ENCODE results near the gene CLEC7A.

Gene CLEC7A

DNA sequence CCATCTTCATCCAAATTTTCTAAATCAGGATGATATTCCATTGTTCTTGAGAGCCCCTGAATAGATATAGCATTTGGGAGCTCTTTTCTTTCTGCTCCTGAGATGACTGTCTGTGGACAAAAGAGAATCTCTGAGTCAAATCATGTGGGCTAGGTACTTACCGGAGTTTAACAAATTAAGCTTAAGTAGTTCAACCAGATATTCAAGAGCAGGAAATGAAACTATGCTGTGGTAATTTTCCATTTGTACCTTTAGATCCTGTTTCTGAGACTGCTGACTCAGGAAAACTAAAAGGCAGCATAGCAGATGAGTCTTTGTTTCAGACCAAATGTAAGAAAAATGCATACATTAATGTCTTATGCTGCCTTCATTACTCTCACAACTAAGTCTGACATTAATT, at the start of gene CLEC7A:
Gene CLEC7A, minus strand, starts transcription at position 158 of the 400 bp plus-strand sequence. Its CDS starts 117 bp downstream, at position 41.
- no peak for DNase-seq

DNA sequence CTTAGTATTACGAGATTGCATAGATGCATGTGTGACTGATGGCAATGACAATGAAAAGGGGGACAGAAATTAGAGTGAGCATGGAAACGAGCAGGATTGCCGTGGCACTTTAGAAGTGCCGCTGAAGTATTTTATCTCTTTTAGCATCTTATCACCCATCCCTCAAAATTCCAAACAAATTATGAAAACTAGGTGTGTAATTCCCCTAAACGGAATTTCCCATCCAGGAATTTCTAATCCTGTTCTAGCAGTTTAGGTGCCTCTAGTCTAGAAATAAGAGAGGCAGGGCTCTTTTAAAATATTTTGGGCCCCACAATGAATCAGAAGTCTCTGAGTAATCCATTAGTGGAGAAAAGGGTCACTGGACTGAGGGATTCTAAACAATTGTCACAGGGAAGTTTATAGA, 49.8 kb upstream of the CLEC7A start:
- DNase-seq, result no peak

DNA sequence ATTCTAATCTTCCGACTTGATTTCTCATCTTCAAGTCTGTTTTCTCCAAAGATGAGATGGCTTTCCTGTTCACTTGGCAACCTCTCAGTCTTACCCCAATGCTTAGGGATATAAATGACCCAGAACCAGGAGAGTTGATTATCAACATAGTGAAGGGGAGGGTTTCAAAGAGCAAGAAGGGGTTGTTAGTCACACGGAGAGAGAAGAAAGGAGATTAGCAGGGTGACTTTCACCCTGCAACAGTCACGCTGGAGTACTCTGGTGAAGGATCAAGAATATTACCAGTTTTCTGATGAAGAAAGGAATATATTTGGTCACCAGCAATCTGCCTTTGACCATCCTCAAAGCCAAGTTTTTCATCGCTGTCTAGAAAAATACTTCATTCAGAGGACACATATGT, 48.8 kb upstream of the CLEC7A start, which contains the start of gene TMEM52B:
Gene TMEM52B, plus strand, starts transcription at position 212 of the 400 bp plus-strand sequence. CDS start 543 bp downstream, outside the sequence.
- DNase-seq, result no peak

DNA sequence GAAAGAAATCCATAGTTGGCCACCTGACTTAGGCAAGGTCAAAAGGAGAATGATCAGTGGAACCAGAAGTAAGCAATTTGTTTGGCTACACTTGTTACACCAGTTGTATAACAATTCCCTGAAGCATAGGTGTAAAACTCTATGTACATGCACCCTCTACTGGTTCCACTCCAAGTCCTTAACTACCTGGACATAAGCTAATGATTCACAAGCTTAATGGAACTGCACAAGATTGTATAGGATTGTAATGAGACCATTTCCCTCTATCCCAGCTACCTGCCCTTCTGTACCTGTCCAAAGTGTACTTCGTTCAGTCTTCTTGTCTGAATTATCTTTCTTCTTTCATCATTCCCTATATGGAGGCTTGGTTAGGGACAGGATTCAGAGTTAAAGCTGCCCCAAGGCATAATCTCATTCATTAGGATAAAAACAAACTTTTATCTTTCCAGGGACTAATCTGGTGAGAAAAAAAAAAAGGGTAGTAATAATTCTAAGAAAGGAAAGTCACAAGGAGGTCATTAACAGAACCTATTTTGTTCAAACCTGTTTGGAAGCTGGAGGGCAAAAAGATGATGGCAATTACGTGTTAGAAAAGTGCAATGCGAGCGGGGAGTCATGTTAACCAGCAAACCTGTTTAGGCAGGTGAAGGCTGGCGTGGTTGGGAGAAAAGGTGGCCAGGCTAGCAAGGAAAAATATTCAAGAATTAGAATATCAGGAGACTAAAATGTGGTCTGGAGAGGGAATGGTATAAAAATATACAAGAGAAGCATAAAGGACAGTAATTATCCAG, 46.0 kb upstream of the CLEC7A start:
- DNase-seq, result no peak

DNA sequence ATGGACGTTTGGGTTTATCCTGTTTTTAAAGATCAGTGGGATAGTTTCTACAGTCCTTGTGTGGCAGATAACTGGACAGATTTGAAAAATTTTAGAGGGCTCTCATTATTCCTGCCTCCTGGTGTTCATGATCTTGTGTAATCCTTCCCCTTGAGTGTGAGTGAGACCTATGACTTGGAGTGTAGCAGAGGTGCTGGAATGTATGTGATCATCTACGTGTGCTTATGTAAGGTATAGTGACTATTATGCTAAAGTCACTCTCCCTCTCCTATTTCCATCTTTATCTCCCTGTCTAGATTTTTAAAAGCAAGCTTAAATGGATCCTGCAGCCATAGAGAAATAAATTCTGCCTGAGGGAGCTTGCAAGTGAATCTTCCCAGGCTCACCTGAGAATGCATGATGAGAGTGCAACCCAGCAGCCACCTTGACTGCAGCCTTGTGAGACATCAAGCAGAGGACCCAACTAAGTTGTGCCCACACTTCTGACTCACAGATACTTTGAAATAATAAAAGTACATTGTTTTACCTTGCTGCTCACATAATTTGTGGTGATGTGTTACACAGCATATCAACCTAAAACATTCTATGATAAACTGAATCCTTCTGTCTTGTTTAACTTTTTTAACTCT, 45.1 kb upstream of the CLEC7A start:
- no peak for DNase-seq

DNA sequence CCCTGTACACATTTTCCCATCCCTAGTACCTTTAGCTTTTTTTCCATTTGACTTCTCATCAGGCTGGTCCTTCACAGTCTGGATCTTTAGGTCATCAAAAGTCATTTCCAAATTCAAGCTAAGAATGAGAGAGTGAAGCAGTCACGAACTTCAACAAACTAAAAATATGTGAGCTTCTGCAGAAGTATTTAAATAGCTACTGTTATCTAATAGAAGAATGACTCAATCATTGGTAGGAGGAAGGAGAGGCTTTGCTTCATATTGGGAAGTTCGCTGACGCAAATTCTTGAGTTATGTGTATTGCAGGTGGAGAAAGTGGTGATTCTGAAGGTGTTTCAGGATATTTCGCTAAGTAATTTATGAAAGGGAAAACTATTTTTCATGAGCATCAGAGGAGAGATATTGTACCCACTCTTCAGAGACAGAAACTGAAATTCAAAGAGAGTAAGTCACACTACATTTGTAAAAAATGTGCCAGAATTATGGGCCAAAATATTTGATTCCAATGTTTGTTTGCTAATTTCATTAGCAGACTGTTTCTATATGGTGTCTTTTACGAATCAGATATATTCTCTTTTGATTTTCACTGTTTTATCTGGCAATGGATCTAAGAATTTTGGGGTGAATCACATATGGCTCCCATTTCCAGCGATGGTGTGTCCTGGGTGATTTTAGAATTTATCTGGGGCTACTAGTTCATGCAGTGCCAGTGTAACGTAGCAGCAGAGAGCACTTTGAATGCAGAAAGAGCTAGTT, 42.2 kb upstream of the CLEC7A start, which contains the start of gene OLR1:
Gene OLR1, minus strand, starts transcription at position 160 of the 756 bp plus-strand sequence. Its CDS starts 55 bp downstream, at position 105.
- DNase-seq, result no peak

DNA sequence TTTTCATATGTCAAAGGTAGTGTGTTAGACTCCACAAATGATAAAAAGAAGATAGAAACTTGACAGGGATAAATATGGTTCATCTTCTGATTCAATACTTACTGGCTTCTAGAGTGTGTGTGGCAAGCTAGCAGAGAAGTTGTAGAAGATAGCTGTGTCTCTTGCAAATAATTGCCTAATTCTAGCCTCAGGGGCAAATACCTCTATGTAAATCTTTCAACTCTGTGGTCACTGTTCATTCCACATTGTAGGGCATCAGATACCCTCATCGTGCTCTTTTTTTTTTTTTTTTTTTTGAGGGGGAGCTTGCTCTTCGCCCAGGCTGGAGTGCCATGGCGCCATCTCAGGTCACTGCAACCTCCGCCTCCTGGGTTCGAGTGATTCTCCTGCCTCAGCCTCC, 40.2 kb upstream of the CLEC7A start:
- no peak for DNase-seq

DNA sequence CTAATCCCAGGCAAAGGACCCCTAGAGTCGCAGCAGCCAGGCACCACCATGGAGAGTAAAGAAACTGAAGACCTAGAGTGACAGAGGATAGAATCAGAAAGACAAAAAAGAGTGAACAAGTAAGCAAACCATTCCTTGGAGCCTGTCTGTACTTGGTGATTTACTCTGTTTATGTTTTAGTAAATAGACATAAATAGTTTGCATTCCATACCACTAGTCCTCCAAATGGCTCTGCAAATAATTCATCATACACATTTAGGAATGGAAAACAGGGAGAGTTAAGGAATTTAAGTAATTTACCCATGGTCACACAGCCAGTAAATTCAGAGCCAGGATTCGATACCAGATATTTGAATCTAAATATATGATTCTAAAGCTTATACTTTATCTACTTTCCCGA, 39.1 kb upstream of the CLEC7A start:
- no peak for DNase-seq

DNA sequence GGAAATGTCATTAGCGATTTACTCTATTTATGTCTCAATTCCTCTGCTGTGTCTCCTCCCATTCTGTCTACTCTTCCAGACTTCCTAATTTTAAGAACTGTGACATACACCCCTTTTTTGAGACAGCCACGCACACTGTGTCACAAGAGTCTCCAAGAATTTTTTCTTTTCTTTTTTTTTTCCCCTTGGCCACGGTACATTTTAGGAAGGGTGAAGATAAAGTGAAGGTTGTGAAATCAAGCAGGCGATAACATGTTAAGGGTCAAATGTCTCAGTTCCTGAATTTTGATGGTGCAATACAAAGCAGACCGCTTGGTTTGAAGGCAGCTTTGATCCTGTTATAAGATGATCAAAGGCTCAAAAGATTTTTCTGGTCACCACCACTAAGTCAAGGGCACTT, 37.6 kb upstream of the CLEC7A start:
- DNase-seq, result no peak

DNA sequence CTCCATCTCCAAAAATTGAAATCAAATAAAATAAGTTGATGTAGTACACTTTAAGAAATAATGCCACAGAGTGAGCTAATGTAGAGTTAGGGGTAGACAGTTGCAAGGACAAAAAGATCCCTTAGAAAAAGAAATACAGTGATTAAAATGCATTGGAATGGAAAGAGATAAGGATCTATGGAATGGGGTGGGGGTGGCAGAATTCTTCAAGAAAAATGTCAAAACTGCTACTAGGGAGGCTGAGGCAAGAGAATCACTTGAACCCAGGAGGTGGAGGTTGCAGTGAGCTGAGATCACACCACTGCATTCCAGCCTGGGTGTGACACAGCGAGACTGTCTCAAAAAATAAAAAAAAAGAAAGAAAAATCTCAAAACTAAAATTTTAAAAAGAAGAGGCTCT, 35.4 kb upstream of the CLEC7A start:
- DNase-seq, result no peak

DNA sequence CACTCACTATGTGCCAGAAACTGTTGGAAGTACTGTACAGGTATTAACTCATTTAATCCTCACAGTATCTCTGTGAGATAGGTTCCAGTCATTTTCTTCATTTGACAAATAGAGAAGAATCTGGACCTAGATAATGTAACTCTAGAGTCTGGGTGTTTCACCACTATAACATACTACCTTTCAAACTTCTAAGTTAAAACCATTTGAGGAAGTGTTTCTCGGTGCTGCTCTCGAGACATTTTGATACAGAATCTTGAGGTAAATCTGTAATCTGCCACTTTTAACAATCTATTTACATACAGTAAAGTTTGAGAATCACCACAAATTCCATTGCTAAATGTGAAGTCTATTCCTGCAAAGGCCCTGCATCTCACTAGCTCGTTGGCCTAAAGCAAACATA, 33.1 kb upstream of the CLEC7A start:
- DNase-seq, result no peak

DNA sequence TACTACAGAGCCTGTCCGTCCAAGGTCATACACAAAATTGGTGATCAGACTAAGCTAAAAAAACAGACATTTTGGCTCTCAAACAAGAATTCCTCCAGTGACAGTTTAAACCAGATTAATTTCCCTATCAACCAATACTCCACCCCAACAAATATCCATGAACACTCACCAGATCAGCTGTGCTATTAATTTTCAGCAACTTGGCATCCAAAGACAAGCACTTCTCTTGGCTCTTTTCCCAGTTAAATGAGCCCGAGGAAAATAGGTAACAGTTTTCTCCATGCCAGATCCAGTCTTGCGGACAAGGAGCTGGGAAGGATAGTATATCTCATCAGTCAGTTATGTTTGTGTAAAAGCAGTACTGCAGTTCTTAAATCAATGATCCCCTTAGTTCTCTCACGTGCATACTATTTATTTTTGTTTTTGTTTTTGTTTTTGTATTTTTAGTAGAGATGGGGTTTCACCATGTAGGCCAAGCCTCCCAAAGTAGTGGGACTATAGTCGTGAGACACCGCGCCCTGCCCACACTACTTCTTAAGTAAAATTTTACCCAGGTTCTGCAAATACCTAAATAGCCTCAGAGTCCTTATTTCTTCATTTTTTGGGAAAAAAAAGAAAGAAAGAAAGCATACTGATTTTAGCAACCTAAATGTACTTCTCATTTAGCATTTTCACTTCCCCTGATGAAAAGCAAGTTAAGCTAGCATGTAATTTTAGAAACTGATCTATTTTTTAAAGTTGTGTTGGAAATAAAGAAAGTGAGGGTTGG, 30.8 kb upstream of the CLEC7A start:
- no peak for DNase-seq

DNA sequence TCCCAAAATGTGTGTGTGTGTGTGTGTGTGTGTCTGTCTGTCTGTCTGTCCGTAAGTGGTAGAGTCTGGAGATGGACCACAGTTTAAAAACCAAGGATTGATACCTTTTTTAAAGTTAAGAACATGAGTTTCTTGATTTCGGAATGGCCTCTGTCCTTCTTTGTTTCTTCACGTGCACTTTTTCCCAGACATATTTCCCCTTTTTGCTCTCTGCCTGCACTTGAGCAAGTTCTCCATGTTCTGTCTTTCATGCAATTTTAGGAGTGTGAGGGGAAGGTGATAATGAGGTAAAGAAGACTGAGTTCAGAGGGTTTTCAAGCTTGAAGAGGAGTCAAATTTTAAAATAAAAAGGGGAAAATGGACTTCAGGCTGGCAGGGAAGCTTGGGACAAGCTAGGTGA, 29.3 kb upstream of the CLEC7A start:
- DNase-seq, result no peak

DNA sequence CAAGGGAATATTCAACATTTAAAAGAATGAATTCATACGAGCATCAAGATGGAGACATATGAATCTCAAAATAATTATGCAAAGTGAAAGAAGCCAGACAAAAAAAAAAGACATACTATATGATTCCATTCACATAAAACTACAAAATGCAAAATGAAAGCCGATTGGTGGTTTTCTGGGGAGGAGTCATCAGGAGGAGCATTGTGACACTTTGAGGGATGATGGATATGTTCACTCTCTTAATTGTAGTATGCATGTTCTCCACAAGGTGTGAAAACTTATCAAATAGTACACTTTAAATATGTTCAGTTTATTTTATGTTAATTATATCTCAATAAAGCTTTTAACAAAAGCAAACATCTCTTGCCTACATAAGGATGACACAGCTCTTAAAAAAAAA, 28.4 kb upstream of the CLEC7A start:
- no peak for DNase-seq

DNA sequence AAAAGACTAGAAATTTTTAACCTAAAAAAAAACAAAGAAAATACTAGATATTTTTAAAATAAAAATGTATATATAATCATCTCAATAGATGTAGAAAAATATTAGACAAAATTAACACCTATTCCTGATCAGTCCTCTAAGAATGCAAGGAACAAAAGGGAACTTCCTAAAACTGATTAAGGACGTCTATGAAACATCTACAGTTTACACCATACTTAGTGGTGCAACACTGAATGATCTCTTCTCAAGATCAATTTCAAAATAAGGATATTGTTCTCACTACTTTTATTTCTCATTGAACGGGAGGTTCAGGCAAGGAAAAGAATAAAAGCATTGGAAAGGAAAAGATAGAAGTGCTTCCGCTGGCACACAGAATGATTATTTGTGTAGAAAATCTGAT, 26.0 kb upstream of the CLEC7A start:
- no peak for DNase-seq

DNA sequence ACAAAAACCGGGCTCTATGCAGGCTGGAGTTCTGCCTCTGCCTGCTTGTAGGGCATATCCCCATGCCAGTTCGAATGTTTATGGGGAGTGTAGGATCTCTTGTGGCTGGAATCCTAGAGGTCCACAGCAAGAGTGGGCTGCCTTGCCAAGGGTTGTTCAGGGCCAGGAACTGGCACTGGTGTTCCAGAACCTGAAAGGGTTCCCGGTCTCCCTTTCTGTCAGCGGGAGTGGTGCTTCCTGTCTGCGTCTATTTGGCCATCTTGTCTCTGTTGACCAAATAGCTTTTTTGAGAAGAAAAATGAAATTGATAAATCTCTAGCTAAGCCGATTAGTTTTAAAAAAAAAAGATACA, 24.1 kb upstream of the CLEC7A start:
- no peak for DNase-seq

DNA sequence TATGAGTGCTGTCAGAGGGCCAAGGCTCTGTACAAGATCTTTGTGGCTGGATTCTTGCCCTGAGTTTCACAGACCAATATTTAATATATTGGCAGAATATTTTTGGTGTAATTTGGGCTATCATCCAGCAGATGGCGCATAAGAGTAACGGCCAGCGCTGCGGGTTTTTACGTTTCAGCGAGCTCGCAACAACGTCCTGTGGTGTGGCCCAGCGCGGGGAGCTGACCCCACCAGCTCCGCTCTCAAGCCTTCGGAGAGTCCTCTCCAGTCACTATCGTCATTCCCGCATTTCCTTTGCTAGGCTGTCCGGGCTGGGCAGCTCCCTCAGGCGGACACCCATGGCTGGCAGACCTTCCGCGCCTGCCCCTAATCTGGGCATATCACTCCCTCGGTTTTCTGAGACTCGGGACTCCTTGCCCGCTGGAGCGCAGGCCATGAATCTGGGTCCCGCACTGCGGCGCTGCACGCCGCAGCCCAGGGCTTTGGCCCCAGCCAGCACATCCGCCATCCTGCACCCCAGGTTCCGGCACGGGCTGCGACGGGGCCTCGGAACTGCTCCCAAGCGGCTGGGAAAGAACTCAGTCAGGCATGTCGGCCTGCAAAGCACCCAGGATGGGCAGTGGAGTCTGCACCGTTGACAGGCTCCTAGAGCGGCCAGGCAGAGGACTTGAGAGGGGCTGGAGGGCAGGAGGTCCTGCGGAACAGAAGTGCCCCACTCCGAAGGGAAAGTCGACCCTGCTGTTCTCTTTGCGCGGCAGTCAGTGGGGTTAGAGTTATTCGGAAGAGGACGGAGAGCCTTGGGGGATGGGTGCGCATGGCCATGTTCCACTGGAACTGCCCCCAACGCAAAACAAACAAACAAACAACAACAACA, 23.5 kb upstream of the CLEC7A start:
- DNase-seq, result peak; percentile 32

DNA sequence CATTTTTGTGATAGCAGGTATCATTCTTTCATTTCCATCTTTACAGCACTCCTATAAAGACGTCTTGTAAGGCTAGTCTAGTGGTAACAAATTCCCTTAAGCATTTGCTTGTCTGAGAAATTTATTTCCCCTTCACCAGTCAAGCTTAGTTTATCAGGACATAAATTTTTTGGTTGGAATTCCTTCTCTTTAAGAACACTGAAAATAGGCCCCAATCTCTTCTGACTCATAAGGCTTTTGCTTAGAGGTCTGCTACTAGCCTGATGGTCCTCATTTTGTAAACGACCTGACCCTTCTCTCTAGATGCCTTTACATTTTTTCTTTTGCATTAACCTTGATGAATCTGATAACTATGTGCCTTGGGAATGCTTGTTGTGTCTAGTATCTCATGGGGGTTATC, 21.6 kb upstream of the CLEC7A start:
- no peak for DNase-seq

DNA sequence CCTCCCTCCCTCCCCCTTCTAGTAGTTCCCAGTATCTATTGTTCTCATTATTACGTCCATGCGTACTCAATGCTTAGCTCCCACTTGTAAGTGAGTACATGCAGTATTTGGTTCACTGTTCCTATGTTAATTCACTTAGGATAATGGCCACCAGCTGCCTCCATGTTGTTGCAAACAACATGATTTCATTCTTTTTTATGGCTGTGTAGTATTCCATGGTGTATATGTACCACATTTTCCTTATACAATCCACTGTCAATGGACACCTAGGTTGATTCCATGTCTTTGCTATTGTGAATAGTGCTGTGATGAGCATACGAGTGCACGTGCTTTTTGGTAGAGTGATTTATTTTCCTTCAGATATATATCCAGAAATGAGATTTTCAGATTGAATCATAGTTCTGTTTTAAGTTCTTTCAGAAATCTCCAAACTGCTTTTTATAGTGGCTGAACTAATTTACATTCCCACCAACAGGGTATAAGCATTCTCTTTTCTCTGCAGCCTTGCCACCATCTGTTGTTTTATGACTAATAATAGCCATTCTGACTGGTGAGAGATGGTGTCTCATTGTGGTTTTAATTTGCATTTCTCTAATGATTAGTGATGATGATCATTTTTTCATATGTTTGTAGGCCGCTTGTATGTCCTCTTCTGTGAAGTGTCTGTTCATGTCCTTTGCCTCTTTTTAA, 17.9 kb upstream of the CLEC7A start:
- DNase-seq, result no peak

DNA sequence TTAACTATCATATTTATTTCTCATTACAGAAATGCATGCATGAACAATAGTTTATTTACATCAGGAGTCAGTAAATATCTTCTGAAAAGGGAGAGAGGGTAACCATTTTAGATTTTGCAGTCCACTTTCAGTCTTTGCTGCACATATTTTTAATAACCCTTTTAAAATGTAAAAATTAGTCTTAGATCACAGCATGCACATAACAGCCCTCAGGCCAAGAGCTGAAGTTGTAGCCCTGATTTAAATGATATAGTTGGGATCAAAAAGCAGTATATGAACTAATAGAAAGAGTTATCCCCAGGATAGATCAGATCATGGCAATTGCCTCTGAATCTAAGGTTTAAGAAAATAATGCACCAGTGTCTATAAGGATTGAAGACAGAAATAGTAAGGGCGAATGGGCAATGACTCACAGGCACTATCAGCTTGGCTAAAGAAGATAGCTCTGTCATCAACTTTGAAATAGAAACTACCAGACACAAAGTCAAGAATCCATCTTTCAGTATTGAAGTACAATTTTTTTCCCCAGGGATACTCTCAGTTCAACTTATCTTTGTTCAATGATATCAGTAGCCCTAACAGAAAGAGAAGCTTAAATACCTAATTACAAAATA, 13.1 kb upstream of the CLEC7A start:
- no peak for DNase-seq

DNA sequence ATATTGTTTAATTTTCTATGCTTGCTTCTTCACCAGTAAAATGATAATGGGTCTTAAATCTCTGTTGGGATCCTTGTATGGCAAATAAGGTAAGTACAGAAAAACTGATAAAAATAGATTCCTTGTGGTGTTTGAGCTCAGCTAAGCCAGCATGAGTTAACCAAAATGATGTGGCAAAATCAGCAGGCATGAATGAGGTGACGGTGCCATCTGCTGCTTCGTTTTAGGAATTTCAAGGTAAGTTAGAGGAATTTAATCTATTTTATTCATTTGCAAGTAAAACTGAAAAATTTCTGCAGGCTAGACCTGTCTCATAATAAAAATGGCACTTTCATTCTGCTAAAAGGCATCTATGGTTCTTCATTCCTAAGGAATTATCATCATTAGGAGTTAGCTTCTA, 10.0 kb upstream of the CLEC7A start:
- peak; percentile 11 for DNase-seq

All from activated CD4-positive, alpha-beta T cell treated with anti-CD3 and anti-CD28 coated beads for 1 hour (primary cell).